Activated CD4-positive, alpha-beta T cell treated with anti-CD3 and anti-CD28 coated beads for 4 hours (primary cell): ENCODE measurements around the gene HOXA4.

ENCODE experiments used
- DNase-seq, 2 donors: peaks; one replicate each; pipeline ENCODE4 v3.0.0-alpha.2; 2020

The HOXA4 gene

GRCh38 chr7:27088002-27088922, 42.3 kb downstream of the HOXA4 start:
- no peak for DNase-seq

- DNase-seq = no peak
These were observed 46.9 kb downstream of the HOXA4 start for GRCh38 chr7:27083646-27084045.

GRCh38 chr7:27082171-27082570, 48.4 kb downstream of the HOXA4 start:
- no peak for DNase-seq

DNA sequence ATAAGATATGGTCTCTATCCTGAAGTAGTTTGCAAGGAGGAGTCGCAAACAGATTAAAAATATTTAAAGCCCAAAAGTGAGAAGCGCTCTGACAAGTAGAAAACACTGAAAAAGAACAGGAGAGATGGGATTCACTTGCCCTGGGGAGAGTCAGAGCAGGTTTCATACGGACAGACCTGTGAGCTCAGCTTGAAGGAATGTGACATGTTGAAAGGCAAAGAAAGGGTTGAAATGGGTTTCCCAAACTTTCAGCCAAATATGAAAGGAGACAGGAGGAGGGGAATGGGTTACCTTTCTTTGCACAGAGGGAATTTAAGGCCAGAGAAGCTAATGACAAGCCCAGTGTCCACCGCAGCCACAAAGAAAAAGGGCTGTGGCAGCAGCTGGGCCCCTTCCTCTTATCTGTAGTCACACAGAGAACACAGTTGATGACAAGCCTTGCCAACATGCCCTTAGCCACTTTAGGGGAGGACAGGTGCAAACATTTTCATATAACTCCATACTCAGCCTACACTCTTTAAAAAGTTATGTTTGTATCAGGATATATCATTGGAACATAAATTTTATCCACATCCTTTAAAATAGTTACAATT, 49.6 kb downstream of the HOXA4 start:
- DNase-seq = no peak

GRCh38 chr7:27079234-27079975, 51.2 kb downstream of the HOXA4 start:
- DNase-seq = no peak

DNA sequence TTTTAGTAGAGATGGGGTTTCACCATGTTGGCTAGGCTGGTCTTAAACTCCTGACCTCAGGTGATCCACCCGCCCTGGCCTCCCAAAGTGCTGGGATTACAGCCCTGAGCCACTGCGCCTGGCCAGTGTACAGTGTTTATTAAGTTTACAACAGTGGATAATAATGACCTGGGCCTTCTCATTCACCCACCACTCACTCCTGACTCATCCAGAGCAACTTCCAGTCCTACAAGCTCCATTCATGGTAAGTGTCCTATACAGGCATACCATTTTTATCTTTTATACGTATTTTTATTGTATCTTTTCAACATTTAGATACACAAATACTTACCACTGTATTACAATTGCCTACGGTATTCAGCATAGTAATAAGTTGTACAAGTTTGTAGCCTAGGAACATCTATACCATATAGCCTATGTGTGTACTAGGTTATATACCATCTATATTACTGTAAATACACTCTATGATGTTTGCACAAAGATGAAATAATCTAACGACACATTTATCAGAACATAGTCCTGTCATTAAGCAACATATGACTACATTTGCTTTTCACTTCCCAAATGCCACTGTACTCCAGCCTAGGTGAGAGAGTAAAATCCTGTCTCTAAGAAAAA, 51.8 kb downstream of the HOXA4 start:
- DNase-seq = no peak
